GM23338 (cell line): ENCODE measurements around the gene SNX11. TPM values are rescaled to one million over a fixed set of nuclear protein-coding genes. Genes with fewer than 3 reads are reported as not detected.
A peak's percentile ranks its signal among the peaks of the same experiment; 100 is the strongest.

Source experiments
- ATAC-seq: fragments of 200-7000 bp; cut with Tn5 transposase; 3 replicates; pipeline ENCODE4 v1.9.1; 2020
- DNase-seq: peaks from one replicate; pipeline ENCODE4 v3.0.0-alpha.2; 2015; ENCODE audit warnings: low spot score
- H2AFZ ChIP-seq: fragments of 200-600 bp; sonication (generic); 2 replicates; pipeline ENCODE4 v1.8.0; 2016; ENCODE audit warnings: antibody characterized with exemption, mild to moderate bottlenecking, moderate library complexity
- H3F3A ChIP-seq: fragments of 200-600 bp; sonication (generic); replicated peaks from 2 replicates; pipeline ENCODE4 v1.8.0; 2017; ENCODE audit warnings: antibody characterized with exemption, mixed run types, low read depth
- H3K27ac ChIP-seq: fragments of 200-600 bp; sonication (generic); 2 replicates; pipeline ENCODE4 v1.6.1; 2016; ENCODE audit warnings: low read depth
- H3K27me3 ChIP-seq: fragments of 200-600 bp; sonication (generic); 2 replicates; pipeline ENCODE4 v1.8.0; 2016; ENCODE audit warnings: mild to moderate bottlenecking, mixed run types, moderate library complexity; ENCODE audit not compliant: insufficient read depth
- H3K36me3 ChIP-seq: fragments of 200-600 bp; sonication (generic); 2 replicates; pipeline ENCODE4 v1.8.0; 2016; ENCODE audit warnings: mild to moderate bottlenecking; ENCODE audit not compliant: insufficient read depth
- H3K4me1 ChIP-seq: fragments of 200-600 bp; sonication (generic); 2 replicates; pipeline ENCODE4 v1.8.0; 2016; ENCODE audit warnings: mild to moderate bottlenecking, moderate library complexity; ENCODE audit not compliant: insufficient read depth
- H3K4me2 ChIP-seq: fragments of 200-600 bp; sonication (generic); 2 replicates; pipeline ENCODE4 v1.7.1; 2017; ENCODE audit warnings: mixed run types
- H3K4me3 ChIP-seq: fragments of 200-600 bp; sonication (generic); 2 replicates; pipeline ENCODE4 v1.6.1; 2016; ENCODE audit warnings: mixed run types
- H3K79me2 ChIP-seq: fragments of 200-600 bp; sonication (generic); replicated peaks from 2 replicates; pipeline ENCODE4 v1.8.0; 2017; ENCODE audit warnings: mild to moderate bottlenecking; ENCODE audit not compliant: insufficient read depth
- H3K9me2 ChIP-seq: fragments of 200-600 bp; sonication (generic); 2 replicates; pipeline ENCODE4 v1.8.0; 2017; ENCODE audit not compliant: insufficient read depth
- H4K20me1 ChIP-seq: fragments of 200-600 bp; sonication (generic); replicated peaks from 2 replicates; pipeline ENCODE4 v1.8.0; 2017; ENCODE audit warnings: mild to moderate bottlenecking; ENCODE audit not compliant: insufficient read depth
- H3K27ac Mint-ChIP-seq: 2 replicates; pipeline ENCODE4 v1.8.0; 2020; ENCODE audit warnings: inconsistent platforms, mild to moderate bottlenecking, moderate library complexity, mixed read lengths
- H3K27me3 Mint-ChIP-seq: 3 replicates; pipeline ENCODE4 v1.8.0; 2022; ENCODE audit warnings: low read depth, mild to moderate bottlenecking, moderate library complexity, mixed read lengths, inconsistent platforms; ENCODE audit not compliant: insufficient read depth, poor library complexity
- H3K36me3 Mint-ChIP-seq: 3 replicates; pipeline ENCODE4 v1.8.0; 2021; ENCODE audit warnings: low read depth, mild to moderate bottlenecking, inconsistent platforms, moderate library complexity, mixed read lengths
- H3K4me1 Mint-ChIP-seq: 3 replicates; pipeline ENCODE4 v1.8.0; 2020; ENCODE audit warnings: mild to moderate bottlenecking, inconsistent platforms, mixed read lengths
- H3K4me3 Mint-ChIP-seq: 3 replicates; pipeline ENCODE4 v1.8.0; 2021; ENCODE audit warnings: moderate library complexity, mild to moderate bottlenecking, inconsistent platforms, mixed read lengths
- H3K9me3 Mint-ChIP-seq: 3 replicates; pipeline ENCODE4 v1.8.0; 2020; ENCODE audit warnings: moderate library complexity, mild to moderate bottlenecking, inconsistent platforms, mixed read lengths
- EZH2 ChIP-seq: fragments of 200-600 bp; sonication (generic); IDR thresholded peaks from one replicate; pipeline ENCODE4 v1.8.0; 2017; ENCODE audit warnings: antibody characterized with exemption, mild to moderate bottlenecking, low read depth; ENCODE audit not compliant: unreplicated experiment
- EZH2phosphoT487 ChIP-seq: fragments of 200-600 bp; sonication (generic); IDR thresholded peaks from one replicate; pipeline ENCODE4 v1.8.1; 2018; ENCODE audit warnings: antibody characterized with exemption; ENCODE audit not compliant: unreplicated experiment
- JUNB ChIP-seq: IDR thresholded peaks from one replicate; pipeline ENCODE4 v1.6.1; 2016; ENCODE audit warnings: antibody characterized with exemption; ENCODE audit not compliant: unreplicated experiment
- POLR2AphosphoS5 ChIP-seq: IDR thresholded peaks from 2 replicates; pipeline ENCODE4 v1.6.1; 2016; ENCODE audit warnings: antibody characterized with exemption, low read depth
- REST ChIP-seq: IDR thresholded peaks from one replicate; pipeline ENCODE4 v1.6.1; 2018; ENCODE audit warnings: antibody characterized with exemption; ENCODE audit not compliant: unreplicated experiment
- STAT1 ChIP-seq: IDR thresholded peaks from one replicate; pipeline ENCODE4 v1.6.1; 2016; ENCODE audit warnings: antibody characterized with exemption; ENCODE audit not compliant: unreplicated experiment
- ZNF114 ChIP-seq: fragments of 250-450 bp; sonication (Bioruptor Pico); IDR thresholded peaks from 2 replicates; pipeline ENCODE4 v1.5.0; 2020; ENCODE audit warnings: mild to moderate bottlenecking, moderate library complexity
- ZNF331 ChIP-seq: fragments of 250-450 bp; sonication (Bioruptor Pico); IDR thresholded peaks from 2 replicates; pipeline ENCODE4 v1.5.0; 2020; ENCODE audit warnings: low read depth, mild to moderate bottlenecking, moderate library complexity
- polyA plus RNA-seq: library from polyadenylated mRNA; unstranded; fragments of >200 nt; fragmentation: Nextera tagmentation; extraction: Ambion mirVana; gene quantifications from 2 replicates; pipeline ENCODE4 v1.2.1, GENCODE V29; 2016
- total RNA-seq: library from RNA; depleted of rRNA; stranded (reverse); fragments of >200 nt; shearing (Covaris generic); gene quantifications from 2 replicates; pipeline ENCODE4 v1.2.3, GENCODE V29; 2014
- TF ChIP-seq, protein P1 (sequence below), 2 experiments: fragments of 200-600 bp in 1 of 2; sonication (generic) in 1 of 2; conservative IDR thresholded peaks; 2 replicates each; pipeline versions ENCODE4 v1.5.1 to v1.6.1; 2016 to 2017; ENCODE audit warnings: antibody characterized with exemption in 2 of 2, low read depth in 2 of 2, mild to moderate bottlenecking in 2 of 2, moderate library complexity in 1 of 2

The SNX11 gene
- total and polyA plus RNA-seq, 2 experiments from 2014 or later, result 7.9 to 16.3 TPM

GRCh38 chr17:48148854-48149786 lies 41.6 kb downstream of the SNX11 start:
- Histone ChIP-seq H3K9me2 (no peaks in the 10 kb centered on the region), H3F3A (no peaks in the 10 kb centered on the region; the same call in 1 of the 2 replicates), H3K36me3 (no peaks in the 10 kb centered on the region), H3K4me2 (peak overlapping the region; percentile 28), H4K20me1 (no peaks in the 10 kb centered on the region), H3K4me1 (peaks cover 24% of the 10 kb centered on the region), H2AFZ (no peak overlapping the region), H3K27me3 (no peaks in the 10 kb centered on the region), H3K79me2 (no peaks in the 10 kb centered on the region), H3K27ac (no peak overlapping the region), H3K4me3 (peak overlapping the region; percentile 11; the same call in 1 of the 2 replicates)
- Mint-ChIP-seq H3K4me1 (peaks cover 40% of the 10 kb centered on the region), H3K4me3 (peak overlapping the region; percentile 8; the same call in 1 of the 3 replicates), H3K27me3 (peaks cover 11% of the 10 kb centered on the region), H3K36me3 (no peaks in the 10 kb centered on the region), H3K9me3 (no peaks in the 10 kb centered on the region), H3K27ac (no peak overlapping the region; the same call in none of the 2 replicates)
- no peak for TF ChIP-seq ZNF114 (CRISPR knock-in tag)
- no peak for TF ChIP-seq ZNF331 (CRISPR knock-in tag)
- TF ChIP-seq EZH2phosphoT487, result no peak
- TF ChIP-seq JUNB, result no peak
- TF ChIP-seq REST, result no peak
- TF ChIP-seq POLR2AphosphoS5, result no peak
- DNase-seq (peak; percentile 85), ATAC-seq (peak; percentile 73)

DNA sequence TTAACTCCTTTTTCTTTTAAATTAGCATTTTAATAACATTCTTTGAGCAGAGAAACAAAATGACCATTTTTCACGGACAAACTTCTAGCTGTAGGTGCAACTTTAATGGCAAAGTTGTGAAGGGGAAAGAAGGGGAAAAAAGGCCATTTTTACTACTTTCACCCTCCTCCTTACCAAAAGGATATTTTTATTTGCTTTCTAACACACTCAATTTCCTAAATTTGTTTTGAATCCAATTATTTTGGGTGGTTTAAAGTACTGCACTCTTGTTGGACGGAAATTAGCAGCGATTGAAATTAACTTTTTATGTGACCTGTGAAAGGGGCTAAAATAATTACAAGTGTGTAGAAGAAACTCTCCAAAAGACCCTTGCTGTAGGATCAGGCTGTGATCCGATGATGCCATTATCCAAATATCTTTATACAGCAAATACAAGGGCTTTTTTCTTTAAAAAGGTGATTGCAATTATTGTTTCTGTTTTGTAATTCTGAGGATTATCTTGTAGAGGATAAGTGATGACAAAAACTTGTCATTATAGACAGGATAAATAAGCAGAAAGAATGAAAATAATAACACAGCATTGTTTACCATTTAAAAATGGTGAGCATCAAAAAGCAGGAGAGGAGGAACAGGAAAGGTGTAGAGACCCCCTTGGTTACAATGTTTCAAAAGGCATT lies 42.4 kb downstream of the SNX11 start:
- Histone ChIP-seq H3K27me3 (no peaks in the 10 kb centered on the region), H3K4me2 (peak overlapping the region; percentile 28), H4K20me1 (no peaks in the 10 kb centered on the region), H3K4me3 (no peak overlapping the region), H3K27ac (no peak overlapping the region), H2AFZ (no peak overlapping the region), H3K9me2 (no peaks in the 10 kb centered on the region), H3K79me2 (no peaks in the 10 kb centered on the region), H3K36me3 (no peaks in the 10 kb centered on the region), H3F3A (no peaks in the 10 kb centered on the region; the same call in 1 of the 2 replicates), H3K4me1 (peaks cover 24% of the 10 kb centered on the region)
- Mint-ChIP-seq H3K27me3 (peaks cover 11% of the 10 kb centered on the region), H3K4me1 (peaks cover 41% of the 10 kb centered on the region), H3K27ac (no peak overlapping the region), H3K4me3 (no peak overlapping the region), H3K9me3 (no peaks in the 10 kb centered on the region), H3K36me3 (no peaks in the 10 kb centered on the region)
- no peak for DNase-seq
- no peak for ATAC-seq
- TF ChIP-seq ZNF331 (CRISPR knock-in tag) (no peak), STAT1 (no peak), EZH2 (no peak), JUNB (no peak)
- TF ChIP-seq, protein P1, sequence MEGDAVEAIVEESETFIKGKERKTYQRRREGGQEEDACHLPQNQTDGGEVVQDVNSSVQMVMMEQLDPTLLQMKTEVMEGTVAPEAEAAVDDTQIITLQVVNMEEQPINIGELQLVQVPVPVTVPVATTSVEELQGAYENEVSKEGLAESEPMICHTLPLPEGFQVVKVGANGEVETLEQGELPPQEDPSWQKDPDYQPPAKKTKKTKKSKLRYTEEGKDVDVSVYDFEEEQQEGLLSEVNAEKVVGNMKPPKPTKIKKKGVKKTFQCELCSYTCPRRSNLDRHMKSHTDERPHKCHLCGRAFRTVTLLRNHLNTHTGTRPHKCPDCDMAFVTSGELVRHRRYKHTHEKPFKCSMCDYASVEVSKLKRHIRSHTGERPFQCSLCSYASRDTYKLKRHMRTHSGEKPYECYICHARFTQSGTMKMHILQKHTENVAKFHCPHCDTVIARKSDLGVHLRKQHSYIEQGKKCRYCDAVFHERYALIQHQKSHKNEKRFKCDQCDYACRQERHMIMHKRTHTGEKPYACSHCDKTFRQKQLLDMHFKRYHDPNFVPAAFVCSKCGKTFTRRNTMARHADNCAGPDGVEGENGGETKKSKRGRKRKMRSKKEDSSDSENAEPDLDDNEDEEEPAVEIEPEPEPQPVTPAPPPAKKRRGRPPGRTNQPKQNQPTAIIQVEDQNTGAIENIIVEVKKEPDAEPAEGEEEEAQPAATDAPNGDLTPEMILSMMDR (conservative IDR thresholded peaks at IDR 0.05; ENCODE audit: low read depth in 2 of 2), result no peak
